Endothelial cell of umbilical vein (primary cell): ENCODE data around the gene CPED1.

ENCODE experiments used
- EZH2 ChIP-seq: IDR thresholded peaks from 2 replicates; pipeline ENCODE4 v1.6.1; 2012; ENCODE audit warnings: borderline replicate concordance, low read depth, mild to moderate bottlenecking, moderate library complexity, low read length, inconsistent platforms; ENCODE audit not compliant: severe bottlenecking
- FOS ChIP-seq: IDR thresholded peaks from 2 replicates; pipeline ENCODE4 v1.6.1; 2011; ENCODE audit warnings: mild to moderate bottlenecking, low read length, moderate library complexity, borderline replicate concordance; ENCODE audit not compliant: insufficient read depth
- JUN ChIP-seq: IDR thresholded peaks from 2 replicates; pipeline ENCODE4 v1.6.1; 2011; ENCODE audit warnings: borderline replicate concordance, low read depth; ENCODE audit not compliant: insufficient read length, insufficient read depth
- MYC ChIP-seq: IDR thresholded peaks from one replicate; pipeline ENCODE4 v1.6.1; 2011; ENCODE audit warnings: mild to moderate bottlenecking, low read depth, low read length
- POLR2A ChIP-seq: IDR thresholded peaks from 2 replicates; pipeline ENCODE4 v1.6.1; 2012; ENCODE audit warnings: low read depth, mild to moderate bottlenecking, control low read depth, low read length
- POLR2AphosphoS5 ChIP-seq: IDR thresholded peaks from 2 replicates; pipeline ENCODE4 v1.6.1; 2012; ENCODE audit warnings: low read depth, mild to moderate bottlenecking, control low read depth, low read length, moderate library complexity; ENCODE audit not compliant: insufficient read depth
- TF ChIP-seq, protein P1 (sequence below), 2 donors: IDR thresholded peaks; 1 replicate in 1 of 2; 2 replicates in 1 of 2; pipeline ENCODE4 v1.5.1; 2011; ENCODE audit warnings: low read length in 2 of 2, mild to moderate bottlenecking in 2 of 2, moderate library complexity in 2 of 2, control low read depth in 1 of 2, inconsistent platforms in 1 of 2, low read depth in 1 of 2; ENCODE audit not compliant: insufficient read depth in 1 of 2; ENCODE audit errors: extremely low read depth in 1 of 2
- TF ChIP-seq, protein P2 (sequence below): IDR thresholded peaks from 2 replicates; pipeline ENCODE4 v1.6.1; 2011; ENCODE audit not compliant: insufficient read depth, insufficient read length

DNA sequence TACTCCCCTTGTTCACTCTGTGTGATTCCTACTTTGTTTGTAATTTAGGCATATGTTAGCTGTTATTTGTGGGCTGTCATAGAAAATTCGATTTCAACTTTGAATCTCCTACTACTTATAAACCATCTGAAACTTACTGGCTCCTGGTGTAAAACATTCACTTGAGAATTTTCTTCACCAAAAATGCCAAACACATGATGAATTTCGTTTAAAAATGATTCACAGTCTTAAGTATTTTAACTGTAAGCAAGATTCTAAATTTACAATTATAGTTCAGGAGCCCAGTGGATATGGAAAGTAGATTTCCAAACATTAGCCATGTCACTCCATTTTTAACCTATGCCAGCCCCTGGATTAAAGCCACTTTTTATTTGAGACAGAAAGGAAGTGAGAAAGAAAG lies 3.1 kb downstream of the CPED1 start:
- TF ChIP-seq, protein P1, sequence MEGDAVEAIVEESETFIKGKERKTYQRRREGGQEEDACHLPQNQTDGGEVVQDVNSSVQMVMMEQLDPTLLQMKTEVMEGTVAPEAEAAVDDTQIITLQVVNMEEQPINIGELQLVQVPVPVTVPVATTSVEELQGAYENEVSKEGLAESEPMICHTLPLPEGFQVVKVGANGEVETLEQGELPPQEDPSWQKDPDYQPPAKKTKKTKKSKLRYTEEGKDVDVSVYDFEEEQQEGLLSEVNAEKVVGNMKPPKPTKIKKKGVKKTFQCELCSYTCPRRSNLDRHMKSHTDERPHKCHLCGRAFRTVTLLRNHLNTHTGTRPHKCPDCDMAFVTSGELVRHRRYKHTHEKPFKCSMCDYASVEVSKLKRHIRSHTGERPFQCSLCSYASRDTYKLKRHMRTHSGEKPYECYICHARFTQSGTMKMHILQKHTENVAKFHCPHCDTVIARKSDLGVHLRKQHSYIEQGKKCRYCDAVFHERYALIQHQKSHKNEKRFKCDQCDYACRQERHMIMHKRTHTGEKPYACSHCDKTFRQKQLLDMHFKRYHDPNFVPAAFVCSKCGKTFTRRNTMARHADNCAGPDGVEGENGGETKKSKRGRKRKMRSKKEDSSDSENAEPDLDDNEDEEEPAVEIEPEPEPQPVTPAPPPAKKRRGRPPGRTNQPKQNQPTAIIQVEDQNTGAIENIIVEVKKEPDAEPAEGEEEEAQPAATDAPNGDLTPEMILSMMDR (IDR thresholded peaks at IDR 0.05; ENCODE audit: extremely low read depth in 1 of 2, insufficient read depth in 1 of 2, low read depth in 1 of 2, low read length in 2 of 2), result no peak
- TF ChIP-seq POLR2A (no peak), EZH2 (no peak), POLR2AphosphoS5 (no peak), FOS (no peak), MYC (no peak), JUN (no peak)
- TF ChIP-seq, protein P2, sequence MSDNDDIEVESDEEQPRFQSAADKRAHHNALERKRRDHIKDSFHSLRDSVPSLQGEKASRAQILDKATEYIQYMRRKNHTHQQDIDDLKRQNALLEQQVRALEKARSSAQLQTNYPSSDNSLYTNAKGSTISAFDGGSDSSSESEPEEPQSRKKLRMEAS, result no peak
